ENCODE data around the gene TESPA1.

DNA sequence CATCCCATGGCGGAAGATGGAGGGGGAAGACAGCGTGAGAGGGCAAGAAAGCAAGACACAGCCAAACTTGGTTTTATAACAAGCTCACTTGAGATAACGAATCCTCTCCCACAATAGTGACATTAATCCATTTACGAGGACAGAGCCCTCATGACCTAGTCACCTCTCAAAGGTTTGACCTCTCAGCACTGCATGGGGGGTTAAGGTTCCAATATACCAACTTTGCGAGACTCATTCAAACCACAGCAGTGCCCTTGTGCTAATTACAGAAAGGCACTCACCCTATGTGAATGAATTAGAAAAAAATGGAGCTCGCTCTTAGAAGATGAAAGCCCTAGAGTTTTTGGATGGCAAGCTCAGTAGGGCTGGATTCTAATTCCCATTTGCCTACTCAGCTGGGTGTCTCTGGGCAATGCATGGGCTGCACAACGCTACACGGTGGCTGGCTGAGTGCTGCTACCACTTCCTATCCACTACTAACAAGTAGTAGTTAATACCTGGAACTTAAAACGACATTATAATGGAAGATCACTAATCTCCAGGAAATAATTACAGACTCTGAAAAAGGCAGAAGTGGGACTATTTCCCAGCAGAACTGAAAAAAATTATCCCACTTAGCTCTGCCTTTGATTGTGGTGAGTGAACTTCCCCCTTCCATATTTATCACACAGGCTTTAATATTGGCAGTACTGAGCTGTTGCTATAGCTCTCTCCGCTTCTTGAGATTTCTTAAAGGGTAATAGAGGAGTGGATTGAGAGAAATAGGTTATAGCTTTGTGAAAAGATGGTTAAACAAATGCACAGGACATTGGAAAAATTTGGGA is 27.5 kb downstream of the TESPA1 start:
- TF ChIP-seq ZNF132 (tag by site-specific recombination; IDR thresholded peaks at IDR 0.05; ENCODE audit: borderline replicate concordance) (no peak), TCF7L2 (IDR thresholded peaks at IDR 0.05; ENCODE audit: borderline replicate concordance, low read depth, low read length) (no peak), ZNF747 (tag by site-specific recombination; IDR thresholded peaks at IDR 0.05) (no peak), YY2 (tag by site-specific recombination; IDR thresholded peaks at IDR 0.05) (no peak), ZNF112 (tag by site-specific recombination; IDR thresholded peaks at IDR 0.05) (no peak), ZBTB1 (tag by site-specific recombination; IDR thresholded peaks at IDR 0.05) (no peak)
- TF ChIP-seq, protein P1, sequence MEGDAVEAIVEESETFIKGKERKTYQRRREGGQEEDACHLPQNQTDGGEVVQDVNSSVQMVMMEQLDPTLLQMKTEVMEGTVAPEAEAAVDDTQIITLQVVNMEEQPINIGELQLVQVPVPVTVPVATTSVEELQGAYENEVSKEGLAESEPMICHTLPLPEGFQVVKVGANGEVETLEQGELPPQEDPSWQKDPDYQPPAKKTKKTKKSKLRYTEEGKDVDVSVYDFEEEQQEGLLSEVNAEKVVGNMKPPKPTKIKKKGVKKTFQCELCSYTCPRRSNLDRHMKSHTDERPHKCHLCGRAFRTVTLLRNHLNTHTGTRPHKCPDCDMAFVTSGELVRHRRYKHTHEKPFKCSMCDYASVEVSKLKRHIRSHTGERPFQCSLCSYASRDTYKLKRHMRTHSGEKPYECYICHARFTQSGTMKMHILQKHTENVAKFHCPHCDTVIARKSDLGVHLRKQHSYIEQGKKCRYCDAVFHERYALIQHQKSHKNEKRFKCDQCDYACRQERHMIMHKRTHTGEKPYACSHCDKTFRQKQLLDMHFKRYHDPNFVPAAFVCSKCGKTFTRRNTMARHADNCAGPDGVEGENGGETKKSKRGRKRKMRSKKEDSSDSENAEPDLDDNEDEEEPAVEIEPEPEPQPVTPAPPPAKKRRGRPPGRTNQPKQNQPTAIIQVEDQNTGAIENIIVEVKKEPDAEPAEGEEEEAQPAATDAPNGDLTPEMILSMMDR (tag by site-specific recombination; IDR thresholded peaks at IDR 0.05), result no peak
- TF ChIP-seq, protein P2, sequence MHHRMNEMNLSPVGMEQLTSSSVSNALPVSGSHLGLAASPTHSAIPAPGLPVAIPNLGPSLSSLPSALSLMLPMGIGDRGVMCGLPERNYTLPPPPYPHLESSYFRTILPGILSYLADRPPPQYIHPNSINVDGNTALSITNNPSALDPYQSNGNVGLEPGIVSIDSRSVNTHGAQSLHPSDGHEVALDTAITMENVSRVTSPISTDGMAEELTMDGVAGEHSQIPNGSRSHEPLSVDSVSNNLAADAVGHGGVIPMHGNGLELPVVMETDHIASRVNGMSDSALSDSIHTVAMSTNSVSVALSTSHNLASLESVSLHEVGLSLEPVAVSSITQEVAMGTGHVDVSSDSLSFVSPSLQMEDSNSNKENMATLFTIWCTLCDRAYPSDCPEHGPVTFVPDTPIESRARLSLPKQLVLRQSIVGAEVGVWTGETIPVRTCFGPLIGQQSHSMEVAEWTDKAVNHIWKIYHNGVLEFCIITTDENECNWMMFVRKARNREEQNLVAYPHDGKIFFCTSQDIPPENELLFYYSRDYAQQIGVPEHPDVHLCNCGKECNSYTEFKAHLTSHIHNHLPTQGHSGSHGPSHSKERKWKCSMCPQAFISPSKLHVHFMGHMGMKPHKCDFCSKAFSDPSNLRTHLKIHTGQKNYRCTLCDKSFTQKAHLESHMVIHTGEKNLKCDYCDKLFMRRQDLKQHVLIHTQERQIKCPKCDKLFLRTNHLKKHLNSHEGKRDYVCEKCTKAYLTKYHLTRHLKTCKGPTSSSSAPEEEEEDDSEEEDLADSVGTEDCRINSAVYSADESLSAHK (tag by site-specific recombination; IDR thresholded peaks at IDR 0.05), result no peak
